Calu3 (cell line): ENCODE results near the gene SCART1. TPM values are rescaled to one million over a fixed set of nuclear protein-coding genes. Genes with fewer than 3 reads are reported as not detected.
"Not testable (repeated sequence)": the region's sequence is repeated elsewhere in the genome, so short reads cannot be mapped to it uniquely, and the experiment has no call there.

Experiments
- BruUV-seq: library from RNA; stranded (reverse); fragments of 400-500 nt; replicated peaks from 2 replicates; lab custom pipeline; 2021; lab: Mats Ljungman, UMichigan
- CTCF ChIA-PET: fragments of 300-600 bp; sonication (Branson Sonifier 250); formaldehyde crosslinking; loops from one replicate; lab custom pipeline; 2022; ENCODE audit warnings: antibody characterized with exemption; lab: Charles Lee
- DNase-seq: peaks from one replicate; pipeline ENCODE4 v3.0.0; 2022
- H3K27ac Mint-ChIP-seq: one replicate; pipeline ENCODE4 v1.8.0; 2022; ENCODE audit warnings: mixed read lengths; ENCODE audit not compliant: unreplicated experiment
- H3K27me3 Mint-ChIP-seq: one replicate; pipeline ENCODE4 v1.8.0; 2022; ENCODE audit warnings: mixed read lengths; ENCODE audit not compliant: unreplicated experiment
- H3K36me3 Mint-ChIP-seq: one replicate; pipeline ENCODE4 v1.8.0; 2022; ENCODE audit warnings: mild to moderate bottlenecking, moderate library complexity, mixed read lengths; ENCODE audit not compliant: insufficient read depth, unreplicated experiment
- H3K4me1 Mint-ChIP-seq: one replicate; pipeline ENCODE4 v1.8.0; 2022; ENCODE audit warnings: mild to moderate bottlenecking, low read depth, mixed read lengths; ENCODE audit not compliant: unreplicated experiment
- H3K4me3 Mint-ChIP-seq: one replicate; pipeline ENCODE4 v1.8.0; 2022; ENCODE audit warnings: mild to moderate bottlenecking, low read depth, moderate library complexity, mixed read lengths; ENCODE audit not compliant: unreplicated experiment
- H3K9me3 Mint-ChIP-seq: one replicate; pipeline ENCODE4 v1.8.0; 2022; ENCODE audit warnings: low read depth, mixed read lengths; ENCODE audit not compliant: unreplicated experiment
- intact Hi-C: fragments of 100-400 bp; cut with micrococcal nuclease; formaldehyde crosslinking; loops from one replicate; pipeline ENCODE4 v1.10.0; 2022; ENCODE audit not compliant: unreplicated experiment
- total RNA-seq: library from RNA; stranded (reverse); gene quantifications from 2 replicates; pipeline ENCODE4 v1.2.3, GENCODE V29; 2022
- TF ChIP-seq, protein P1 (sequence below): fragments of 200-600 bp; IDR thresholded peaks from one replicate; pipeline ENCODE4 v1.8.0; 2022; ENCODE audit warnings: antibody characterized with exemption; ENCODE audit not compliant: unreplicated experiment

SCART1 gene
- total RNA-seq, 1 experiment from 2014 or later = 1.8 TPM

DNA sequence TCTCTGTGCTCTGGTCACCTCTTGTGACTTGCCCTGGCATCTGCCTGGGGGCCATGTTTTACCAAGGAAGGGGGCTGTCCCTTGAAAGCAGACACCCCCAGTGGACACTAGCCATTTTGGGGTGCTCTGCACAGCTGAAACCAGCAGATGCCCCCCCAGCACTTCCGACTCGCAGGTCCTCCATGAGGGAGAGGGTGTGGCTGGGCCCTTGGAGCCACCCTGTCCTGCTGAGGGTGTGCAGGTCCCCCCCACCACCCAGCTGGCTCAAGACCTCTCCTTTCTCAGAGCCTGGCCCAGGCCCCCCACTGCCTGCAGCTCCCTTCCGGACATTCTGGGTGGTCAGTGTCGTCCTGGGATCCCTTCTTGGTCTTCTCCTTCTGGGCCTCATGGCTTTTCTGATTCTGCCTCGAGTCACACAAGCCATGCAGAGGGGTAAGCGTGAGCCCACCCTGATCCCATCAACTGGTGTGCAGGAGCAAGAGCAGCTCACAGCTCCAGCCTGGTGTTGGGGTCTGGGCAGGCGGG is 12.3 kb downstream of the SCART1 start:
- intact Hi-C loops = no loop called here
- no TSS peak for BruUV-seq
- H3K9me3 Mint-ChIP-seq = peaks cover 7% of the 10 kb centered on the region
- no peaks in the 10 kb centered on the region for H3K27me3 Mint-ChIP-seq
- CTCF ChIA-PET = no interaction called here
- no peaks in the 10 kb centered on the region for H3K4me1 Mint-ChIP-seq
- TF ChIP-seq, protein P1, sequence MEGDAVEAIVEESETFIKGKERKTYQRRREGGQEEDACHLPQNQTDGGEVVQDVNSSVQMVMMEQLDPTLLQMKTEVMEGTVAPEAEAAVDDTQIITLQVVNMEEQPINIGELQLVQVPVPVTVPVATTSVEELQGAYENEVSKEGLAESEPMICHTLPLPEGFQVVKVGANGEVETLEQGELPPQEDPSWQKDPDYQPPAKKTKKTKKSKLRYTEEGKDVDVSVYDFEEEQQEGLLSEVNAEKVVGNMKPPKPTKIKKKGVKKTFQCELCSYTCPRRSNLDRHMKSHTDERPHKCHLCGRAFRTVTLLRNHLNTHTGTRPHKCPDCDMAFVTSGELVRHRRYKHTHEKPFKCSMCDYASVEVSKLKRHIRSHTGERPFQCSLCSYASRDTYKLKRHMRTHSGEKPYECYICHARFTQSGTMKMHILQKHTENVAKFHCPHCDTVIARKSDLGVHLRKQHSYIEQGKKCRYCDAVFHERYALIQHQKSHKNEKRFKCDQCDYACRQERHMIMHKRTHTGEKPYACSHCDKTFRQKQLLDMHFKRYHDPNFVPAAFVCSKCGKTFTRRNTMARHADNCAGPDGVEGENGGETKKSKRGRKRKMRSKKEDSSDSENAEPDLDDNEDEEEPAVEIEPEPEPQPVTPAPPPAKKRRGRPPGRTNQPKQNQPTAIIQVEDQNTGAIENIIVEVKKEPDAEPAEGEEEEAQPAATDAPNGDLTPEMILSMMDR = no peak
- DNase-seq = no peak
- no peak overlapping the region for H3K4me3 Mint-ChIP-seq
- no peak overlapping the region for H3K27ac Mint-ChIP-seq
- peaks cover 5% of the 10 kb centered on the region for H3K36me3 Mint-ChIP-seq

- BruUV-seq = no TSS peak
- H3K27me3 Mint-ChIP-seq = no peaks in the 10 kb centered on the region
- CTCF ChIA-PET = no interaction called here
- TF ChIP-seq, protein P1 = no peak
- H3K36me3 Mint-ChIP-seq = peaks cover 5% of the 10 kb centered on the region
- no peaks in the 10 kb centered on the region for H3K4me1 Mint-ChIP-seq
- intact Hi-C loops = no loop called here
- H3K4me3 Mint-ChIP-seq = no peak overlapping the region
- DNase-seq = no peak
- H3K9me3 Mint-ChIP-seq = peaks cover 3% of the 10 kb centered on the region
- no peak overlapping the region for H3K27ac Mint-ChIP-seq
Observed at GRCh38 chr10:133466683-133467275, 13.0 kb downstream of the SCART1 start.

GRCh38 chr10:133467286-133467911 is 13.7 kb downstream of the SCART1 start:
- CTCF ChIA-PET = no interaction called here
- Mint-ChIP-seq H3K27me3 (no peaks in the 10 kb centered on the region), H3K9me3 (peaks cover 3% of the 10 kb centered on the region), H3K4me3 (no peak overlapping the region), H3K36me3 (peaks cover 5% of the 10 kb centered on the region), H3K27ac (no peak overlapping the region), H3K4me1 (no peaks in the 10 kb centered on the region)
- intact Hi-C loops = no loop called here
- BruUV-seq = no TSS peak
- TF ChIP-seq, protein P1 = no peak
- no peak for DNase-seq

- H3K4me3 Mint-ChIP-seq, H3K4me1 Mint-ChIP-seq, DNase-seq, H3K27me3 Mint-ChIP-seq, CTCF ChIA-PET, intact Hi-C loops, H3K36me3 Mint-ChIP-seq, H3K9me3 Mint-ChIP-seq, BruUV-seq, H3K27ac Mint-ChIP-seq: not testable (repeated sequence)
Observed at GRCh38 chr10:133469205-133469604, 15.5 kb downstream of the SCART1 start.
